RWPE1 (cell line): ENCODE data around the gene IGFBP5.

ENCODE experiments used
- CTCF ChIA-PET: fragments of 350-600 bp; sonication (Branson Sonifier 250); formaldehyde crosslinking; extraction: SDS; loops from one replicate; lab custom pipeline; 2021; lab: Yijun Ruan, JAX
- POLR2A ChIA-PET: fragments of 400-600 bp; formaldehyde crosslinking; extraction: SDS; loops from one replicate; lab custom pipeline; 2020; ENCODE audit warnings: antibody characterized with exemption; ENCODE audit not compliant: low non-redundant PET; lab: Yijun Ruan, JAX
- DNase-seq: peaks from one replicate; pipeline ENCODE4 v3.0.0; 2012; ENCODE audit warnings: low spot score
- H3K27ac ChIP-seq: fragments of 450-650 bp; 2 replicates; pipeline ENCODE4 v1.5.1; 2017
- CTCF ChIP-seq: fragments of 450-650 bp; conservative IDR thresholded peaks from 2 replicates; pipeline ENCODE4 v1.5.1; 2017; ENCODE audit warnings: low read depth, mild to moderate bottlenecking

IGFBP5 gene

GRCh38 chr2:216698895-216699294 lies 3.5 kb upstream of the IGFBP5 start:
- H3K27ac ChIP-seq, result no peak overlapping the region
- peak; percentile 68 for DNase-seq
- peak; percentile 67 for TF ChIP-seq CTCF
- ChIA-PET POLR2A (no interaction called here), CTCF (interaction anchor here (0.5 to 1.5 kb wide), 10 partner anchors 12 to 1058 kb away, joined by 3 to 11 read pairs (median 4); no protein-coding TSS in a partner anchor)

- H3K27ac ChIP-seq, result no peak overlapping the region
- POLR2A ChIA-PET, result no interaction called here
- CTCF ChIA-PET, result interaction anchor here (0.5 to 2.6 kb wide), 11 partner anchors 11 to 1058 kb away, joined by 3 to 11 read pairs (median 4); no protein-coding TSS in a partner anchor
Measured at GRCh38 chr2:216698293-216698692, 2.9 kb upstream of the IGFBP5 start.

GRCh38 chr2:216696751-216697560 lies 1.6 kb upstream of the IGFBP5 start:
- H3K27ac ChIP-seq, result no peak overlapping the region
- ChIA-PET POLR2A (no interaction called here), CTCF (interaction anchor here (0.5 to 2.6 kb wide), 7 partner anchors 29 to 814 kb away, joined by 3 to 6 read pairs (median 3); no protein-coding TSS in a partner anchor)
- no peak for DNase-seq
- peak; percentile 76 for TF ChIP-seq CTCF

More at GRCh38 chr2:216698293-216698692, 2.9 kb upstream of the IGFBP5 start:
- no peak for DNase-seq
- TF ChIP-seq CTCF, result no peak

GRCh38 chr2:216696321-216696720 lies 972 bp upstream of the IGFBP5 start:
- POLR2A ChIA-PET, result no interaction called here
- no peak for DNase-seq
- CTCF ChIA-PET, result interaction anchor here (0.5 to 2.6 kb wide), 4 partner anchors 293 to 814 kb away, joined by 3 to 6 read pairs (median 4); no protein-coding TSS in a partner anchor
- no peak for TF ChIP-seq CTCF
- H3K27ac ChIP-seq, result no peak overlapping the region

GRCh38 chr2:216694826-216695217 lies 527 bp downstream of the IGFBP5 start:
- H3K27ac ChIP-seq, result peak overlapping the region; percentile 93
- no peak for DNase-seq
- ChIA-PET CTCF (interaction anchor here (0.6 to 0.7 kb wide), 3 partner anchors 19 to 231 kb away, joined by 3 read pairs; no protein-coding TSS in a partner anchor), POLR2A (no interaction called here)
- TF ChIP-seq CTCF, result no peak

GRCh38 chr2:216694082-216694825 lies 1.1 kb downstream of the IGFBP5 start:
- H3K27ac ChIP-seq, result peak overlapping the region; percentile 93
- DNase-seq, result no peak
- ChIA-PET POLR2A (no interaction called here), CTCF (interaction anchor here (0.7 to 1.1 kb wide), 2 partner anchors 19 to 825 kb away, joined by 3 read pairs; no protein-coding TSS in a partner anchor)
- TF ChIP-seq CTCF, result no peak
